B cell (primary cell): Measurements from ENCODE around the gene GGT7.

Source experiments
- EZH2 ChIP-seq: IDR thresholded peaks from 2 replicates; pipeline ENCODE4 v1.6.1; 2012; ENCODE audit warnings: borderline replicate concordance, low read depth, mild to moderate bottlenecking, moderate library complexity, low read length; ENCODE audit not compliant: insufficient read depth, poor library complexity, severe bottlenecking
- TF ChIP-seq, protein P1 (sequence below): fragments of 200-600 bp; IDR thresholded peaks from one replicate; pipeline ENCODE4 v1.8.0; 2022; ENCODE audit warnings: antibody characterized with exemption, mild to moderate bottlenecking

DNA sequence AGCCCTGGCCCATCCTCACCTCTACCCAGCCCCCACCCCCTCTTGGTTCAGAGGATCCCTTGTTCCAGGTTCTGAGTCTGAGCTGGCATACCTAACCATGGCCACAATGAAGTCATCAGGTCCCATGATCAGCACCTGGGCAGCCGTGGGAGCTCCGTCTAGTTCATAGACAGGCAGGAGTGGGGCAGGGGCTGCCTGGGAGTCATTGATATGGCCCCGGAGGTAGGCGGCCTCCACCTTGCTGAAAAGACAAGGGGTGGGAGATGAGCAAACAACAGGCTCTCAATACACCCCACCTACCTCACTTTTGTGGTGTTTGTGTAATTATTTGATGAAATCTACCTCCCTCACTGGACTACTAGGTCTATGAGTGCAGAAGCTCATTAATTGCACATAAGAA lies 20.4 kb downstream of the GGT7 start:
- TF ChIP-seq, protein P1, sequence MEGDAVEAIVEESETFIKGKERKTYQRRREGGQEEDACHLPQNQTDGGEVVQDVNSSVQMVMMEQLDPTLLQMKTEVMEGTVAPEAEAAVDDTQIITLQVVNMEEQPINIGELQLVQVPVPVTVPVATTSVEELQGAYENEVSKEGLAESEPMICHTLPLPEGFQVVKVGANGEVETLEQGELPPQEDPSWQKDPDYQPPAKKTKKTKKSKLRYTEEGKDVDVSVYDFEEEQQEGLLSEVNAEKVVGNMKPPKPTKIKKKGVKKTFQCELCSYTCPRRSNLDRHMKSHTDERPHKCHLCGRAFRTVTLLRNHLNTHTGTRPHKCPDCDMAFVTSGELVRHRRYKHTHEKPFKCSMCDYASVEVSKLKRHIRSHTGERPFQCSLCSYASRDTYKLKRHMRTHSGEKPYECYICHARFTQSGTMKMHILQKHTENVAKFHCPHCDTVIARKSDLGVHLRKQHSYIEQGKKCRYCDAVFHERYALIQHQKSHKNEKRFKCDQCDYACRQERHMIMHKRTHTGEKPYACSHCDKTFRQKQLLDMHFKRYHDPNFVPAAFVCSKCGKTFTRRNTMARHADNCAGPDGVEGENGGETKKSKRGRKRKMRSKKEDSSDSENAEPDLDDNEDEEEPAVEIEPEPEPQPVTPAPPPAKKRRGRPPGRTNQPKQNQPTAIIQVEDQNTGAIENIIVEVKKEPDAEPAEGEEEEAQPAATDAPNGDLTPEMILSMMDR = no peak
- no peak for TF ChIP-seq EZH2
